Hepatocyte (in vitro differentiated cells): Measurements from ENCODE around the gene SEMA5A.

Experiments
- EZH2 ChIP-seq: fragments of 200-600 bp; sonication (generic); IDR thresholded peaks from 2 replicates; pipeline ENCODE4 v1.6.1; 2016; ENCODE audit warnings: antibody characterized with exemption, mild to moderate bottlenecking, borderline replicate concordance
- EZH2phosphoT487 ChIP-seq: fragments of 200-600 bp; sonication (generic); IDR thresholded peaks from one replicate; pipeline ENCODE4 v1.6.1; 2018; ENCODE audit warnings: antibody characterized with exemption, mild to moderate bottlenecking, low read depth, moderate library complexity; ENCODE audit not compliant: unreplicated experiment, severe bottlenecking
- TF ChIP-seq, protein P1 (sequence below): fragments of 200-600 bp; sonication (generic); IDR thresholded peaks from 2 replicates; pipeline ENCODE4 v1.5.1; 2016; ENCODE audit warnings: antibody characterized with exemption, mild to moderate bottlenecking; ENCODE audit not compliant: poor library complexity

DNA sequence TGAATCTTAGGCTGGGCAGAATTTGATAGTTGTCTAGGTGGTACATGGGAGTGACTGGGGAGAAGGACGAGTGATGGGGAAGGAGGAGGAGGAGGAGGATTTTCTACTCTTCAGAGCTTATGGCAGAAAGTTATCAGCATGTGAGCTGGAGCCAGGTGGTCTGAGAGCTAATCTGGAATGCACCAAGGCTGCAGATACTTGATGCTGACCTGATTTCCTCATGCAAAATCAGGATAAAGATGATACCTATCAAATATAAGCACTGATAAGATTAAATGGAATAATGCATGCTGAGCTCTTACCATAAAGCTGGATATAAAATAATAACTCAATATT is 250.4 kb downstream of the SEMA5A start:
- TF ChIP-seq, protein P1, sequence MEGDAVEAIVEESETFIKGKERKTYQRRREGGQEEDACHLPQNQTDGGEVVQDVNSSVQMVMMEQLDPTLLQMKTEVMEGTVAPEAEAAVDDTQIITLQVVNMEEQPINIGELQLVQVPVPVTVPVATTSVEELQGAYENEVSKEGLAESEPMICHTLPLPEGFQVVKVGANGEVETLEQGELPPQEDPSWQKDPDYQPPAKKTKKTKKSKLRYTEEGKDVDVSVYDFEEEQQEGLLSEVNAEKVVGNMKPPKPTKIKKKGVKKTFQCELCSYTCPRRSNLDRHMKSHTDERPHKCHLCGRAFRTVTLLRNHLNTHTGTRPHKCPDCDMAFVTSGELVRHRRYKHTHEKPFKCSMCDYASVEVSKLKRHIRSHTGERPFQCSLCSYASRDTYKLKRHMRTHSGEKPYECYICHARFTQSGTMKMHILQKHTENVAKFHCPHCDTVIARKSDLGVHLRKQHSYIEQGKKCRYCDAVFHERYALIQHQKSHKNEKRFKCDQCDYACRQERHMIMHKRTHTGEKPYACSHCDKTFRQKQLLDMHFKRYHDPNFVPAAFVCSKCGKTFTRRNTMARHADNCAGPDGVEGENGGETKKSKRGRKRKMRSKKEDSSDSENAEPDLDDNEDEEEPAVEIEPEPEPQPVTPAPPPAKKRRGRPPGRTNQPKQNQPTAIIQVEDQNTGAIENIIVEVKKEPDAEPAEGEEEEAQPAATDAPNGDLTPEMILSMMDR, result no peak
- no peak for TF ChIP-seq EZH2
- no peak for TF ChIP-seq EZH2phosphoT487
